Activated CD4-positive, alpha-beta T cell treated with anti-CD3 and anti-CD28 coated beads for 24 hours (primary cell): ENCODE measurements around the gene FHL5.
"Not testable (repeated sequence)": the region's sequence is repeated elsewhere in the genome, so short reads cannot be mapped to it uniquely, and the experiment has no call there.

Experiments
- DNase-seq, 2 donors: peaks; one replicate each; pipeline ENCODE4 v3.0.0-alpha.2; 2020; ENCODE audit warnings: low read depth in 2 of 2

FHL5 gene

DNA sequence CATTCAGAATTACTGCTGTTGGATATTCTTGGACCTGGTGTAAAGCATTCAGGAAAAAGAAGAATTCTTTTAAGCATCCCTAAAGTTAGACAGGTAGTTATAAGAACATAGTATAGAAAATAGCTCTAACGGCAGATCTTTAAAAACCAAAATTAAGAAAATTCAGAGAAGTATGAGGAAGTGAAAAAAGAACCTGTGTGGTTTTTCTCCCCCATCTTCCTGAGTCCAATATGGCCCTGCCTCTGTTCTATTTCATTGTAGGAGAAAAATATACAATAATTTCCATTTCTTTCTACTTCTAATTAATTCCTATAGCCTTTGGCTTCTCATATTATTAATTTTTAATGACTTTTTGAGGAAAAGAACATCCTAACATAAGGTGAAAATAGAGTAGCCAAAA, 47.1 kb downstream of the FHL5 start:
- DNase-seq: no peak

DNA sequence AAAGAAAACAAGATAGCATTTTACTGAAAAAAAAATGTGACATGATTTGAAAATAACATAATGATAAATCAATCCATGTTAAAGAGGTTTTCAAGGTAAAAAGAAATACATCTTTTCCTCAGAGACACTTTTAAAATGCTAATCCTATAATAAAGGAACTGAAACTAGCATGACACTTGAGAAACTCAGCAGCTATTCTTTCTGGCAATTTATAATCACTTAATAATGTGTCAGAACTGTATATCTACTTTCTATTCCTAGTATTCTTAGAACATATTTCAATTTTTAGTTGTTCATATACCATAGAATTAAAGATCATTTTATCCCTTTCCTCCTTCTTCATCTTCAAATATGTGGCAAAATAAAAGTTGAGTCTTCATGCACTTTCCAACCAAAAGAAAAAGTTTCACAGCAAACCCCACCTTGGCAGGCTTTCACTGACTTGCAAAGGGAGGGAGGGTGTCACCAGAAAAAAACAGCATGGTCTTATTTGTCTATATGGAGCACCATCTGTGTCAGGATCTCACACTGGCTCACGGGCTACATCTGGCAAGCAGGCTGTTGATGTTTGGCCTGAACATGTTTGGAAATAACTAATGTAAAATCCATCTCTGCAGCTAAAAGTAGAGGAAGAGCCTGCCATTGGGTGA, 48.5 kb downstream of the FHL5 start:
- DNase-seq: no peak

- DNase-seq: no peak
These were observed 50.5 kb downstream of the FHL5 start for GRCh38 chr6:96613291-96613999.

DNA sequence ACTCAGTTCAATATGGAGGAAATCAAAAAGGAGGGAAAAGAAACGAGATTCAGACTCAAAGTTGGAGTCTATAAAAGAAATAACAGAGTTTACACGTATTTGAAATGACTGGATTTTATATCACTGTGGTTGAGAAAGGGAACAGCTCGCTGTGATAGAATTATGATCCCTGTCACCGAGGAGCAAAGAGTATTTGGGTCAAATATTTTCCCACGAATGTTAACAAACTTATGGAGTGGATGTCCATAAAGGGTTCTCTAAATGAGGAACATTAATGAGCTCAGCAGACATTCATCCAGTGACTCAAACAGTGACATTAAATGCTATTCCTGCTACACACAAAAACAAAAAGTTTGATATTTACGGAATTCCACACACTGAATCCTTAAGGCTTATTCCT, 57.9 kb downstream of the FHL5 start:
- DNase-seq: no peak

- no peak for DNase-seq
These were observed 59.1 kb downstream of the FHL5 start for GRCh38 chr6:96621983-96622382.

GRCh38 chr6:96624957-96625356, 62.0 kb downstream of the FHL5 start:
- no peak for DNase-seq

- no peak for DNase-seq
These were observed 63.9 kb downstream of the FHL5 start for GRCh38 chr6:96626759-96627364.

GRCh38 chr6:96631248-96631647, 68.3 kb downstream of the FHL5 start:
- no peak for DNase-seq

GRCh38 chr6:96637979-96638378, 75.1 kb downstream of the FHL5 start:
- not testable (repeated sequence) for DNase-seq

- DNase-seq: no peak
These were observed 82.2 kb downstream of the FHL5 start for GRCh38 chr6:96645106-96645505.

GRCh38 chr6:96649926-96650325, 87.0 kb downstream of the FHL5 start:
- no peak for DNase-seq

DNA sequence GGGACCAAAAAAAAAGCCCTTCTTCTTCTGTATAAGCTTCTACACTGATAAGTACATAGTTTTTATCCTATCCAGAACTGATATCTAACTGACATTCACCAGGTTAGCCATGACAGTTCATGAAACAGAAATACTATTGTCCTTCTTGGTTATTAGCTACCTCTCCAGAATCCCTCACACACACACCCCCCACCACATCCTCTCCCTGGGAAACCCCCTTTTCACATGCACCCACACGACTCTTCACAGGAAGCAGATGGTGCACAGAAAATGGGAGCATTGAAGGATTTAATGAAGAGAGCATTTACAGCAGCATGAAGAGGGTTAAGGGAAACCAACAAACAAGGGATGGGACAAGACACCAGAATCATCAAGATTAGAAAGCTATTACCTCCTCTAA, 88.9 kb downstream of the FHL5 start:
- DNase-seq: no peak

GRCh38 chr6:96652552-96652951, 89.6 kb downstream of the FHL5 start:
- no peak for DNase-seq

- no peak for DNase-seq
These were observed 90.3 kb downstream of the FHL5 start for GRCh38 chr6:96653181-96653580.

GRCh38 chr6:96656567-96656966, 93.6 kb downstream of the FHL5 start:
- DNase-seq: no peak

DNA sequence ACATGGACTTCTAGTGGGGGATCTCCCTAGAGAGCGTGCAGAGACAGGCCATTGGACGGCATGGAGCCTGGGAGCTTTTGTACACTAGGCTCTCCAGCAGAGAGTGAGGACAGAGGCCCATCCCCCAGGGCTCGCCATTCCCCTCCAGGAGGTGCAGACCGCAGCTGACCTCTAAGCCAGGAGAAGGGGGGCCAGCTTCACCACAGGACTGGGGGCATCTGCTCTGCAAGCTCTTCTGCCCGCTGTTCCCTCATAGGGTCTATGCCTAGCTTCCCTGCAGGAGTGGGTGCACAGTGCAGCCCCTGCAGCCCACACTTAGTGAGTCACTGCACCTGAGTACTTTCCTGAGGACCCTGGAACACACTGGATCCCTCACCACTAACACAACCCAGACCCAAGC, 94.4 kb downstream of the FHL5 start:
- DNase-seq: no peak

DNA sequence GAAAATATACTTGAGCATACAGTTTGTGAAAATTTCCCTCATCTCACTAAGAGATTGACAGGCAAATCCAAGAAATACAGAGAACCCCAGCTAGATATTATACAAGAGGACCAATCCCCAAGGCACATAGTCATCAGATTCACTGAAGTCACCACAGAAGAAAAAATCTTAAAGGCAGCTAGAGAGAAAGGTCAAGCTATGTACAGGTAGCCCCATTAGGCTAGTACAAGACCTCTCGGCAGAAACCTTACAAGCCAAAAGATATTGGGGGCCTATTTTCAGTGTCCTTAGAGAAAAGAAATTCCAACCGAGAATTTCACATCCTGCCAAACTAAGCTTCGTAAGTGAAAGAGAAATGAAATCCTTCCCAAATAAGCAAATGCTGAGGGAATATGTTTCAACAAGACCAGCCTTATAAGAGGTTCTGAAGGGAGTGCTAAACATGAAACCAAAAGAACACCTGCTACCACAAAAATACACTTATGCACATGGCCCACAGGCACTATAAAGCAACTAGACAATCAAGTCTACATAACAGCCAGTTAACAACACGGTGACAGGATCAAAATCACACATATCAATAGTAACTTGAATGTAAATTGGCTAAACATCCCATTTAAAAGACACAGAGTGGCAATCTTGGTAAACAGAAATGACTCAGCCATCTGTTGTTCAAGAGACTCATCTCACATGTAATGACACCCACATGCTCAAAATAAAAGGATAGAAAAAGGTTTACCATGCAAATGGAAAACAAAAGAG, 96.3 kb downstream of the FHL5 start:
- no peak for DNase-seq
